HCT116 (cell line): ENCODE measurements around the gene CHCHD5. TPM values are rescaled to one million over a fixed set of nuclear protein-coding genes. Genes with fewer than 3 reads are reported as not detected.

Experiments
- ATAC-seq: fragments of 200-7000 bp; cut with Tn5 transposase; 2 replicates; pipeline ENCODE4 v1.9.1; 2020; ENCODE audit warnings: mild to moderate bottlenecking, moderate library complexity
- BruUV-seq: library from RNA; stranded (reverse); fragments of 400-500 nt; replicated peaks from 2 replicates; lab custom pipeline; 2021; lab: Mats Ljungman, UMichigan
- CTCF ChIA-PET: fragments of 300-600 bp; sonication (Branson Sonifier 250); formaldehyde crosslinking; loops from one replicate; lab custom pipeline; 2021; ENCODE audit warnings: antibody characterized with exemption; lab: Charles Lee
- POLR2A ChIA-PET: fragments of 300-600, 350-600 bp; sonication (Branson Sonifier 250); formaldehyde crosslinking; loops from one replicate; lab custom pipeline; 2021; ENCODE audit warnings: antibody characterized with exemption; lab: Charles Lee
- RAD21 ChIA-PET, 2 experiments: fragments of 300-600 bp; sonication (Branson Sonifier 250); formaldehyde crosslinking; loops; one replicate each; lab custom pipeline; 2023; ENCODE audit warnings: low total read pairs in 2 of 2; ENCODE audit not compliant: uncharacterized antibody in 2 of 2, unreplicated experiment in 2 of 2, low non-redundant PET in 1 of 2; lab: Charles Lee
- DNase-seq: peaks from one replicate; pipeline ENCODE4 v3.0.0-alpha.2; 2010; ENCODE audit warnings: low read depth, low spot score
- H2AFZ ChIP-seq: fragments of 200-600 bp; shearing (Covaris generic), sonication (generic); 2 replicates; pipeline ENCODE4 v1.6.1; 2017; ENCODE audit warnings: low read depth, mixed run types, mixed read lengths, antibody characterized with exemption, low read length; ENCODE audit not compliant: poor library complexity, severe bottlenecking
- H3K27ac ChIP-seq: 2 replicates; pipeline ENCODE4 v1.5.1; 2012; ENCODE audit warnings: low read depth, low read length
- H3K27me3 ChIP-seq: fragments of 200-600 bp; sonication (generic); 2 replicates; pipeline ENCODE4 v1.6.1; 2016; ENCODE audit warnings: mixed run types, low read length, mixed read lengths; ENCODE audit not compliant: insufficient read depth
- H3K36me3 ChIP-seq, 2 experiments: fragments of 200-500 bp in 1 of 2; fragments of 200-600 bp in 1 of 2; sonication (Bioruptor generic) in 1 of 2; sonication (generic) in 1 of 2; 2 replicates each; pipeline versions ENCODE4 v1.5.1 to v1.6.1; 2014 to 2016; ENCODE audit warnings: low read length in 2 of 2, inconsistent platforms in 1 of 2, mixed read lengths in 1 of 2, mixed run types in 1 of 2; ENCODE audit not compliant: insufficient read depth in 2 of 2, control insufficient read depth in 1 of 2
- H3K4me1 ChIP-seq, 2 experiments: fragments of 200-600 bp in 1 of 2; sonication (generic) in 1 of 2; 2 replicates each; pipeline versions ENCODE4 v1.5.1 to v1.6.1; 2012 to 2017; ENCODE audit warnings: low read length in 2 of 2, inconsistent platforms in 1 of 2, mild to moderate bottlenecking in 1 of 2, mixed read lengths in 1 of 2, mixed run types in 1 of 2, moderate library complexity in 1 of 2; ENCODE audit not compliant: insufficient read depth in 2 of 2, control insufficient read depth in 1 of 2
- H3K4me2 ChIP-seq: fragments of 200-600 bp; sonication (generic); 2 replicates; pipeline ENCODE4 v1.6.1; 2017; ENCODE audit warnings: mixed run types, low read length, mixed read lengths
- H3K4me3 ChIP-seq, 2 experiments: fragments of 200-600 bp in 1 of 2; sonication (generic) in 1 of 2; replicated peaks in 1 of 2; 2 replicates each; pipeline ENCODE4 v1.5.1; 2011 to 2016; ENCODE audit warnings: low read length in 2 of 2, control low read depth in 1 of 2, low read depth in 1 of 2, mild to moderate bottlenecking in 1 of 2, mixed read lengths in 1 of 2, mixed run types in 1 of 2
- H3K79me2 ChIP-seq: fragments of 200-600 bp; sonication (generic); 2 replicates; pipeline ENCODE4 v1.6.1; 2017; ENCODE audit warnings: mild to moderate bottlenecking, mixed run types, low read length, moderate library complexity, mixed read lengths; ENCODE audit not compliant: insufficient read depth
- H3K9ac ChIP-seq: fragments of 200-600 bp; sonication (generic); 2 replicates; pipeline ENCODE4 v1.6.1; 2016; ENCODE audit warnings: low read length, mixed read lengths
- H3K9me2 ChIP-seq: fragments of 200-600 bp; sonication (generic), shearing (Covaris generic); 2 replicates; pipeline ENCODE4 v1.6.1; 2017; ENCODE audit warnings: mixed run types, mild to moderate bottlenecking, moderate library complexity; ENCODE audit not compliant: insufficient read depth
- H3K9me3 ChIP-seq, 2 experiments: fragments of 200-500 bp in 1 of 2; fragments of 200-600 bp in 1 of 2; sonication (Bioruptor generic) in 1 of 2; sonication (generic) in 1 of 2; 2 replicates each; pipeline ENCODE4 v1.6.1; 2014 to 2017; ENCODE audit warnings: low read length in 2 of 2, mixed read lengths in 2 of 2, inconsistent platforms in 1 of 2, low read depth in 1 of 2, mild to moderate bottlenecking in 1 of 2, mixed run types in 1 of 2, moderate library complexity in 1 of 2; ENCODE audit not compliant: control insufficient read depth in 1 of 2, insufficient read depth in 1 of 2
- H4K20me1 ChIP-seq: fragments of 200-600 bp; sonication (generic), shearing (Covaris generic); 2 replicates; pipeline ENCODE4 v1.6.1; 2017; ENCODE audit warnings: mixed run types, mild to moderate bottlenecking, moderate library complexity; ENCODE audit not compliant: insufficient read depth
- ELF1 ChIP-seq: IDR thresholded peaks from 2 replicates; pipeline ENCODE4 v1.6.1; 2012; ENCODE audit warnings: low read depth, borderline replicate concordance
- EZH2 ChIP-seq: fragments of 200-600 bp; sonication (generic); IDR thresholded peaks from 2 replicates; pipeline ENCODE4 v1.6.1; 2017; ENCODE audit warnings: antibody characterized with exemption, mixed run types
- EZH2phosphoT487 ChIP-seq: fragments of 200-600 bp; IDR thresholded peaks from 2 replicates; pipeline ENCODE4 v1.6.1; 2018; ENCODE audit warnings: antibody characterized with exemption, borderline replicate concordance
- FOSL1 ChIP-seq: IDR thresholded peaks from 2 replicates; pipeline ENCODE4 v1.6.1; 2012; ENCODE audit warnings: low read depth
- JUND ChIP-seq: IDR thresholded peaks from 2 replicates; pipeline ENCODE4 v1.6.1; 2012
- POLR2A ChIP-seq: IDR thresholded peaks from 2 replicates; pipeline ENCODE4 v1.7.0; 2011; ENCODE audit warnings: borderline replicate concordance; ENCODE audit not compliant: insufficient read depth, insufficient read length; ENCODE audit errors: extremely low read depth
- POLR2AphosphoS5 ChIP-seq: IDR thresholded peaks from 2 replicates; pipeline ENCODE4 v1.6.1; 2011; ENCODE audit warnings: mild to moderate bottlenecking, low read depth, low read length, moderate library complexity
- RAD21 ChIP-seq: IDR thresholded peaks from 2 replicates; pipeline ENCODE4 v1.6.1; 2012; ENCODE audit warnings: low read depth, mild to moderate bottlenecking
- SIN3A ChIP-seq: IDR thresholded peaks from 2 replicates; pipeline ENCODE4 v1.6.1; 2012; ENCODE audit warnings: low read depth
- SP1 ChIP-seq: IDR thresholded peaks from 2 replicates; pipeline ENCODE4 v1.6.1; 2012; ENCODE audit warnings: low read depth
- TCF7L2 ChIP-seq: IDR thresholded peaks from 2 replicates; pipeline ENCODE4 v1.7.0; 2011; ENCODE audit warnings: borderline replicate concordance, inconsistent platforms; ENCODE audit not compliant: insufficient read depth, insufficient read length; ENCODE audit errors: extremely low read depth
- YY1 ChIP-seq: IDR thresholded peaks from 2 replicates; pipeline ENCODE4 v1.6.1; 2011; ENCODE audit warnings: low read length, low read depth, moderate library complexity, mild to moderate bottlenecking; ENCODE audit not compliant: insufficient replicate concordance; ENCODE audit errors: extremely low read depth
- ZFX ChIP-seq: fragments of 450-650 bp; IDR thresholded peaks from 2 replicates; pipeline ENCODE4 v1.6.1; 2017
- ZNF274 ChIP-seq: fragments of 200-500 bp; sonication (Bioruptor generic); IDR thresholded peaks from 2 replicates; pipeline ENCODE4 v1.6.1; 2014; ENCODE audit warnings: mild to moderate bottlenecking, low read depth, low read length, inconsistent platforms
- intact Hi-C: fragments of 100-400 bp; cut with micrococcal nuclease; formaldehyde crosslinking; loops from 2 replicates; pipeline ENCODE4 v1.10.0; 2022
- total RNA-seq: library from RNA; stranded (reverse); gene quantifications from one replicate; pipeline ENCODE4 v1.2.1, GENCODE V29; 2021; ENCODE audit not compliant: unreplicated experiment
- TF ChIP-seq, protein P1 (sequence below): IDR thresholded peaks from 2 replicates; pipeline ENCODE4 v1.6.1; 2012
- TF ChIP-seq, protein P2 (sequence below): IDR thresholded peaks from 2 replicates; pipeline ENCODE4 v1.6.1; 2012; ENCODE audit warnings: low read depth
- TF ChIP-seq, protein P3 (sequence below), 3 experiments: fragments of 200-600 bp in 1 of 3; sonication (generic) in 1 of 3; IDR thresholded peaks in 2 of 3; conservative IDR thresholded peaks in 1 of 3; 2 replicates each; pipeline ENCODE4 v1.5.1; 2012 to 2017; ENCODE audit warnings: low read depth in 2 of 3, low read length in 2 of 3, antibody characterized with exemption in 1 of 3, borderline replicate concordance in 1 of 3, control low read depth in 1 of 3, mild to moderate bottlenecking in 1 of 3, mixed read lengths in 1 of 3, mixed run types in 1 of 3, moderate library complexity in 1 of 3; ENCODE audit not compliant: insufficient read depth in 1 of 3

Gene CHCHD5
- total RNA-seq, 1 experiment from 2014 or later = 49.8 TPM

DNA sequence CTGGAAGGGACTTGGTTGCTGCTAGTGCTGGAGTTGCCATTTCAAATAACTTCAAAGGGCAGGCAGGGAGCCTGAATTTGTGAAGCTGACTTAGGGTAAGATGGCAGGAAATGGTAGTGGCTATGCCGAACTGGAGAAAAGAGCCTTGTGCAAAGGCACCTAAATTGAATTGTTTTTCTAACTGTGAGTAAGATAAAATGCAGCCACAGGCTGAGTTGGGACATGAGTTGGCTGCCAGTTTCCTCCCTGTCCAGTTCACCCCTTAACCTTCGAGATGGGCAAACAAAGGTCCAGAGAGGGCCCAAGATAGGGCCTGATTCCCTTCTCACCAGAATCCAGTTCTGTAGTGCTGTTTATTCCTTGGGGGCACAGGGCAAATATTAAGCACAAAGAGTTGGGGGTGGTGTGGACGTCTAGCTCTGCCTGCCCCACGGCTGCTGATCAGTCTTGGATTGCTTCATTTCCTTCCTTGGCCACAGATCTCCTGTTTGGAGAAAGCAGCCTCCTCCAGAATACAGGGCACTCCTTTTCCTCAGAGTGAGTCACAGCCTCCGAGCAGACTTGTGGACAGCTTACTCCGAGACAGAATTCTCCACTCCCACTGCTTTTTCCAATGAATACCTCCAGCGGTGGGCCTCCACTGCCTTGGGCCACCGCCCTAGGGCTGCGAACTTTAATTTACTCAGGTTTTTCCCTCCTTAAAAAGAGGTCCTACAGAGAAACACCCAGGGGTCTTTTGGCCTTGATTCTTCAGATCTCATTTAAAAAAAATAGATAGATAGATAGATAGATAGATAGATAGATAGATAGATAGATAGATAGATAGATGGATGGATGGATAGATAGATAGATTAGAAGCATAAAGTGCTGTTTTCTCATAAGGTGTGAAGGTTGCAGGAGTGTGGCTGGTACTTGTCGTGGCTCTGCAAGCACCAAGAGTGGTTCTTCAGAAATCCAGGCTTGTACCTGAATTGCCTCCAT is 42.9 kb downstream of the CHCHD5 start:
- H3K4me1 ChIP-seq = peaks cover 61 to 97% of the 10 kb centered on the region in 2 experiments
- ATAC-seq = peak; percentile 35
- H3K27me3 ChIP-seq = no peaks in the 10 kb centered on the region
- ChIA-PET RAD21 (interaction anchor here (0.6 to 4.8 kb wide), 7 partner anchors 17 to 99 kb away, joined by 3 to 35 read pairs (median 4); no protein-coding TSS in a partner anchor), POLR2A (interaction anchor here (1.0 to 11.6 kb wide), 7 partner anchors 9 to 110 kb away, joined by 3 to 86 read pairs (median 3); partner anchors contain the start of gene SLC20A1), CTCF (interaction anchor here (0.6 to 6.8 kb wide), 12 partner anchors 14 to 740 kb away, joined by 3 to 100 read pairs (median 4); partner anchors contain the start of gene SLC20A1)
- H3K4me2 ChIP-seq = peak overlapping the region; percentile 72
- H3K9me2 ChIP-seq = no peaks in the 10 kb centered on the region
- no peaks in the 10 kb centered on the region for H3K79me2 ChIP-seq
- H2AFZ ChIP-seq = peak overlapping the region; percentile 44
- no peaks in the 10 kb centered on the region for H4K20me1 ChIP-seq
- no peaks in the 10 kb centered on the region for H3K9me3 ChIP-seq
- no peak for DNase-seq
- H3K36me3 ChIP-seq = no peaks in the 10 kb centered on the region
- TSS peak; percentile 91 for BruUV-seq
- H3K27ac ChIP-seq = peak overlapping the region; percentile 49
- H3K9ac ChIP-seq = peak overlapping the region; percentile 48
- peak overlapping the region in 1 of 2 experiments; percentile 38; a peak in 2 of 4 replicates for H3K4me3 ChIP-seq
- intact Hi-C loops = loop anchor here (1.0 kb wide), 1 partner anchor 18 kb away; the partner anchor contains the start of gene SLC20A1
- peak; percentile 45; the same call in 1 of the 2 replicates for TF ChIP-seq POLR2AphosphoS5
- TF ChIP-seq EZH2phosphoT487 = no peak
- TF ChIP-seq FOSL1 = peak; percentile 59
- peak; percentile 64 for TF ChIP-seq SP1
- TF ChIP-seq YY1 = no peak
- TF ChIP-seq, protein P1, sequence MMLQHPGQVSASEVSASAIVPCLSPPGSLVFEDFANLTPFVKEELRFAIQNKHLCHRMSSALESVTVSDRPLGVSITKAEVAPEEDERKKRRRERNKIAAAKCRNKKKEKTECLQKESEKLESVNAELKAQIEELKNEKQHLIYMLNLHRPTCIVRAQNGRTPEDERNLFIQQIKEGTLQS = no peak
- no peak for TF ChIP-seq SIN3A
- TF ChIP-seq RAD21 = peak; percentile 26; the same call in 1 of the 2 replicates
- TF ChIP-seq ZFX = no peak
- TF ChIP-seq, protein P2, sequence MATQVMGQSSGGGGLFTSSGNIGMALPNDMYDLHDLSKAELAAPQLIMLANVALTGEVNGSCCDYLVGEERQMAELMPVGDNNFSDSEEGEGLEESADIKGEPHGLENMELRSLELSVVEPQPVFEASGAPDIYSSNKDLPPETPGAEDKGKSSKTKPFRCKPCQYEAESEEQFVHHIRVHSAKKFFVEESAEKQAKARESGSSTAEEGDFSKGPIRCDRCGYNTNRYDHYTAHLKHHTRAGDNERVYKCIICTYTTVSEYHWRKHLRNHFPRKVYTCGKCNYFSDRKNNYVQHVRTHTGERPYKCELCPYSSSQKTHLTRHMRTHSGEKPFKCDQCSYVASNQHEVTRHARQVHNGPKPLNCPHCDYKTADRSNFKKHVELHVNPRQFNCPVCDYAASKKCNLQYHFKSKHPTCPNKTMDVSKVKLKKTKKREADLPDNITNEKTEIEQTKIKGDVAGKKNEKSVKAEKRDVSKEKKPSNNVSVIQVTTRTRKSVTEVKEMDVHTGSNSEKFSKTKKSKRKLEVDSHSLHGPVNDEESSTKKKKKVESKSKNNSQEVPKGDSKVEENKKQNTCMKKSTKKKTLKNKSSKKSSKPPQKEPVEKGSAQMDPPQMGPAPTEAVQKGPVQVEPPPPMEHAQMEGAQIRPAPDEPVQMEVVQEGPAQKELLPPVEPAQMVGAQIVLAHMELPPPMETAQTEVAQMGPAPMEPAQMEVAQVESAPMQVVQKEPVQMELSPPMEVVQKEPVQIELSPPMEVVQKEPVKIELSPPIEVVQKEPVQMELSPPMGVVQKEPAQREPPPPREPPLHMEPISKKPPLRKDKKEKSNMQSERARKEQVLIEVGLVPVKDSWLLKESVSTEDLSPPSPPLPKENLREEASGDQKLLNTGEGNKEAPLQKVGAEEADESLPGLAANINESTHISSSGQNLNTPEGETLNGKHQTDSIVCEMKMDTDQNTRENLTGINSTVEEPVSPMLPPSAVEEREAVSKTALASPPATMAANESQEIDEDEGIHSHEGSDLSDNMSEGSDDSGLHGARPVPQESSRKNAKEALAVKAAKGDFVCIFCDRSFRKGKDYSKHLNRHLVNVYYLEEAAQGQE = no peak
- TF ChIP-seq, protein P3, sequence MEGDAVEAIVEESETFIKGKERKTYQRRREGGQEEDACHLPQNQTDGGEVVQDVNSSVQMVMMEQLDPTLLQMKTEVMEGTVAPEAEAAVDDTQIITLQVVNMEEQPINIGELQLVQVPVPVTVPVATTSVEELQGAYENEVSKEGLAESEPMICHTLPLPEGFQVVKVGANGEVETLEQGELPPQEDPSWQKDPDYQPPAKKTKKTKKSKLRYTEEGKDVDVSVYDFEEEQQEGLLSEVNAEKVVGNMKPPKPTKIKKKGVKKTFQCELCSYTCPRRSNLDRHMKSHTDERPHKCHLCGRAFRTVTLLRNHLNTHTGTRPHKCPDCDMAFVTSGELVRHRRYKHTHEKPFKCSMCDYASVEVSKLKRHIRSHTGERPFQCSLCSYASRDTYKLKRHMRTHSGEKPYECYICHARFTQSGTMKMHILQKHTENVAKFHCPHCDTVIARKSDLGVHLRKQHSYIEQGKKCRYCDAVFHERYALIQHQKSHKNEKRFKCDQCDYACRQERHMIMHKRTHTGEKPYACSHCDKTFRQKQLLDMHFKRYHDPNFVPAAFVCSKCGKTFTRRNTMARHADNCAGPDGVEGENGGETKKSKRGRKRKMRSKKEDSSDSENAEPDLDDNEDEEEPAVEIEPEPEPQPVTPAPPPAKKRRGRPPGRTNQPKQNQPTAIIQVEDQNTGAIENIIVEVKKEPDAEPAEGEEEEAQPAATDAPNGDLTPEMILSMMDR (IDR thresholded peaks at IDR 0.05 in 2 of 3, conservative IDR thresholded peaks at IDR 0.05 in 1 of 3; ENCODE audit: borderline replicate concordance in 1 of 3, insufficient read depth in 1 of 3, low read depth in 2 of 3, low read length in 2 of 3) = no peak
- no peak for TF ChIP-seq POLR2A
- no peak for TF ChIP-seq TCF7L2
- no peak for TF ChIP-seq ELF1
- TF ChIP-seq JUND = peak; percentile 66
- TF ChIP-seq ZNF274 = no peak
- no peak for TF ChIP-seq EZH2
